Natural killer cell (primary cell): ENCODE data around the gene CASK. TPM values are rescaled to one million over a fixed set of nuclear protein-coding genes. Genes with fewer than 3 reads are reported as not detected.

Experiments used
- ATAC-seq, 3 donors: fragments of 150-1000 bp in 2 of 3; fragments of 200-7000 bp in 1 of 3; cut with Tn5 transposase; 1 replicate in 1 of 3; 2 replicates in 2 of 3; pipeline ENCODE4 v1.10.0; 2021; ENCODE audit warnings: mild to moderate bottlenecking in 2 of 3, moderate library complexity in 2 of 3
- DNase-seq, 2 donors: peaks; one replicate each; pipeline versions ENCODE4 v3.0.0 to v3.0.0-alpha.2; 2013 to 2021; ENCODE audit warnings: mixed read lengths in 1 of 2
- H3K27ac ChIP-seq: one replicate; pipeline ENCODE4 v1.5.1; 2013; ENCODE audit warnings: mild to moderate bottlenecking, low read length
- H3K27me3 ChIP-seq: one replicate; pipeline ENCODE4 v1.6.1; 2013; ENCODE audit warnings: low read length; ENCODE audit not compliant: control insufficient read depth, insufficient read depth
- H3K36me3 ChIP-seq: one replicate; pipeline ENCODE4 v1.6.1; 2013; ENCODE audit warnings: low read length; ENCODE audit not compliant: control insufficient read depth, insufficient read depth
- H3K4me1 ChIP-seq: one replicate; pipeline ENCODE4 v1.6.1; 2013; ENCODE audit warnings: low read length; ENCODE audit not compliant: control insufficient read depth, insufficient read depth
- H3K4me3 ChIP-seq: one replicate; pipeline ENCODE4 v1.5.1; 2013; ENCODE audit warnings: low read length
- H3K9me3 ChIP-seq: one replicate; pipeline ENCODE4 v1.6.1; 2013; ENCODE audit warnings: low read length; ENCODE audit not compliant: control insufficient read depth, insufficient read depth
- H3K27ac Mint-ChIP-seq, 2 donors: one replicate each; pipeline ENCODE4 v1.8.0; 2022; ENCODE audit warnings: mild to moderate bottlenecking in 2 of 2, mixed read lengths in 2 of 2, moderate library complexity in 1 of 2
- H3K27me3 Mint-ChIP-seq, 2 donors: one replicate each; pipeline ENCODE4 v1.8.0; 2022; ENCODE audit warnings: low read depth in 2 of 2, mixed read lengths in 2 of 2
- H3K36me3 Mint-ChIP-seq: one replicate; pipeline ENCODE4 v1.8.0; 2022; ENCODE audit warnings: mixed read lengths
- H3K4me1 Mint-ChIP-seq, 2 donors: one replicate each; pipeline ENCODE4 v1.8.0; 2022; ENCODE audit warnings: mixed read lengths in 2 of 2
- H3K4me3 Mint-ChIP-seq: one replicate; pipeline ENCODE4 v1.8.0; 2022; ENCODE audit warnings: mild to moderate bottlenecking, moderate library complexity, mixed read lengths
- H3K9me3 Mint-ChIP-seq, 2 donors: one replicate each; pipeline ENCODE4 v1.8.0; 2022; ENCODE audit warnings: mixed read lengths in 2 of 2
- WGBS: methylation state at CpG from one replicate; pipeline ENCODE4 v1.1.7; 2013; ENCODE audit warnings: missing lambda C conversion rate; ENCODE audit not compliant: insufficient coverage; 5-methylcytosine and 5-hydroxymethylcytosine counted together
- intact Hi-C: fragments of 100-400 bp; cut with micrococcal nuclease; formaldehyde crosslinking; loops from one replicate; pipeline ENCODE4 v1.14.2; 2022
- total RNA-seq, 4 donors: library from RNA; stranded (reverse); fragments of 120-200 nt in 1 of 4; gene quantifications; one replicate each; pipeline versions ENCODE4 v1.2.3 to v1.2.4, GENCODE V29; 2013 to 2022
- TF ChIP-seq, protein P1 (sequence below): fragments of 200-600 bp; IDR thresholded peaks from one replicate; pipeline ENCODE4 v1.8.0; 2022; ENCODE audit warnings: antibody characterized with exemption

Gene CASK
- total RNA-seq, 3 donors from 2014 or later (not counting 1 experiment from before 2014, with no cell fraction given), result 23.5 to 27.9 (median 25.6) TPM

DNA sequence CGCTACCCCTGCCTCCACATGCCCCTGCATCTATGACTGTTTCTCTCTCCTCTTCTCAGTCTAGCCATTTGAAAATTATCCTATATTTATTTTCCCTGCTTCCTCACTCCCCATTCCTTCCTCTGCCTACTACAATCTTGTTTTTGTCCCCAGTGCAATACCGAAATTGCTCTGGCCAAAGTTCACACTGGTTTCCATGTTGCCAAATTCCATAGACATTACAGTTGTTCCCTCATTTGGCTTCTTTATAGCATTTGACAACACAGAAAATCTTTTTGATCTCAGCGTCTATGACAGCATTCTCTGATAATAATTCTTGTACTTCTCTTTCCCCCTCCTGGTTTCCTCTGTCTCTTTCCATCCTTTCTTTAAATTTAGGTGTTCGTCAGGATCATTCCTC, 100.0 kb downstream of the CASK start:
- no peak overlapping the region for H3K4me3 Mint-ChIP-seq
- no peak overlapping the region for H3K27ac Mint-ChIP-seq
- ATAC-seq, result no peak
- Histone ChIP-seq H3K36me3 (no peaks in the 10 kb centered on the region), H3K27ac (no peak overlapping the region), H3K9me3 (no peaks in the 10 kb centered on the region), H3K4me1 (no peaks in the 10 kb centered on the region), H3K4me3 (no peak overlapping the region), H3K27me3 (no peaks in the 10 kb centered on the region)
- H3K36me3 Mint-ChIP-seq, result no peaks in the 10 kb centered on the region
- WGBS, result 96% methylated on average over 3 of the region's 4 CpGs
- TF ChIP-seq, protein P1, sequence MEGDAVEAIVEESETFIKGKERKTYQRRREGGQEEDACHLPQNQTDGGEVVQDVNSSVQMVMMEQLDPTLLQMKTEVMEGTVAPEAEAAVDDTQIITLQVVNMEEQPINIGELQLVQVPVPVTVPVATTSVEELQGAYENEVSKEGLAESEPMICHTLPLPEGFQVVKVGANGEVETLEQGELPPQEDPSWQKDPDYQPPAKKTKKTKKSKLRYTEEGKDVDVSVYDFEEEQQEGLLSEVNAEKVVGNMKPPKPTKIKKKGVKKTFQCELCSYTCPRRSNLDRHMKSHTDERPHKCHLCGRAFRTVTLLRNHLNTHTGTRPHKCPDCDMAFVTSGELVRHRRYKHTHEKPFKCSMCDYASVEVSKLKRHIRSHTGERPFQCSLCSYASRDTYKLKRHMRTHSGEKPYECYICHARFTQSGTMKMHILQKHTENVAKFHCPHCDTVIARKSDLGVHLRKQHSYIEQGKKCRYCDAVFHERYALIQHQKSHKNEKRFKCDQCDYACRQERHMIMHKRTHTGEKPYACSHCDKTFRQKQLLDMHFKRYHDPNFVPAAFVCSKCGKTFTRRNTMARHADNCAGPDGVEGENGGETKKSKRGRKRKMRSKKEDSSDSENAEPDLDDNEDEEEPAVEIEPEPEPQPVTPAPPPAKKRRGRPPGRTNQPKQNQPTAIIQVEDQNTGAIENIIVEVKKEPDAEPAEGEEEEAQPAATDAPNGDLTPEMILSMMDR, result no peak
- H3K27me3 Mint-ChIP-seq, result no peaks in the 10 kb centered on the region
- DNase-seq, result no peak
- H3K4me1 Mint-ChIP-seq, result peaks cover 0 to 6% of the 10 kb centered on the region in 2 donors
- H3K9me3 Mint-ChIP-seq, result no peaks in the 10 kb centered on the region
- intact Hi-C loops, result no loop called here

DNA sequence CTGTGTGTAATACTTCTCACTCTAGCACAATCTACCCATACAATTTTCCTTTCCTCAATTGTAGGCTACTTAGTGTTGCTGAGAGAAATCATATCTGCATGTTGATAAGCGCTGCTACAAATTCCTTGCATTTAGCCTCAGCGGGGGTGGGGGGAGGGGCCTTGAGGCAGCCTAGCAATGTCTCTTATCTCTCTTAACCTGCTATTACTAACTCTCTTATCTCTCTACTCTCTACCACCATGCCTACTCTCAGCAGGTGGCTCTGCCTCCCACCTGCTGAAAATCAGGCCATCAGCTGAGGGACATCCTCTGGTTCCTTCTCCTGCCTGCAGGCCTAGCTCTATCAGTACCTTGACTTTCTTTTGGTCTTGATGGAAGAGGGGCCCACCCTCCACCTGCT, 100.5 kb downstream of the CASK start:
- Histone ChIP-seq H3K27ac (no peak overlapping the region), H3K9me3 (no peaks in the 10 kb centered on the region), H3K4me1 (no peaks in the 10 kb centered on the region), H3K36me3 (no peaks in the 10 kb centered on the region), H3K4me3 (no peak overlapping the region), H3K27me3 (no peaks in the 10 kb centered on the region)
- DNase-seq (no peak), ATAC-seq (no peak)
- TF ChIP-seq, protein P1, result no peak
- Mint-ChIP-seq H3K36me3 (no peaks in the 10 kb centered on the region), H3K27ac (no peak overlapping the region), H3K4me3 (no peak overlapping the region), H3K4me1 (peaks cover 0 to 6% of the 10 kb centered on the region in 2 donors), H3K9me3 (no peaks in the 10 kb centered on the region), H3K27me3 (no peaks in the 10 kb centered on the region)
- WGBS, result no CpG with 5 or more reads among the region's 2 CpGs
- intact Hi-C loops, result no loop called here

DNA sequence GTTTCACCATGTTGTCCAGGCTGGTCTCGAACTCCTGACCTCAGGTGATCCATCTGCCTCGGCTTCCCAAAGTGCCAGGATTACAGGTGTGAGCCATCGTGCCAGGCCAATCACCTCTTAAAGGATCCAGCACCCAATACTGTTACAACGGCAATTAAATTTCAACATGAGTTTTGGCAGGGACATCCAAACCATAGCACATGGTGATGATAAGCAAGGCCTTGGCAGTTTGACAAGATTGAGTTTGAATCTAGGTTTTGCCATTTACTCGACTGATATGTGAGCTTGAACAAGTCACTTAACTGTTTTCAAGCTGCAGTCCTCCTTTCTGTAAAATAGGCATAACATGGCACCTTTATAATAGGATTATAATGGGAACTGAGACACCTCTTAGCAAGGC, 115.3 kb downstream of the CASK start:
- no peaks in the 10 kb centered on the region for H3K36me3 Mint-ChIP-seq
- intact Hi-C loops, result no loop called here
- ATAC-seq (no peak), DNase-seq (no peak)
- H3K27ac Mint-ChIP-seq, result no peak overlapping the region
- 100% methylated on average over 4 of the region's 5 CpGs for WGBS
- H3K9me3 ChIP-seq, result no peaks in the 10 kb centered on the region
- no peak overlapping the region for H3K4me3 ChIP-seq
- H3K27me3 ChIP-seq, result no peaks in the 10 kb centered on the region
- H3K4me1 ChIP-seq, result peaks cover 4% of the 10 kb centered on the region
- H3K9me3 Mint-ChIP-seq, result peaks cover 0 to 3% of the 10 kb centered on the region in 2 donors
- no peaks in the 10 kb centered on the region for H3K36me3 ChIP-seq
- TF ChIP-seq, protein P1, result no peak
- peaks cover 5% of the 10 kb centered on the region in 2 donors for H3K4me1 Mint-ChIP-seq
- H3K4me3 Mint-ChIP-seq, result no peak overlapping the region
- no peak overlapping the region for H3K27ac ChIP-seq
- no peaks in the 10 kb centered on the region for H3K27me3 Mint-ChIP-seq

DNA sequence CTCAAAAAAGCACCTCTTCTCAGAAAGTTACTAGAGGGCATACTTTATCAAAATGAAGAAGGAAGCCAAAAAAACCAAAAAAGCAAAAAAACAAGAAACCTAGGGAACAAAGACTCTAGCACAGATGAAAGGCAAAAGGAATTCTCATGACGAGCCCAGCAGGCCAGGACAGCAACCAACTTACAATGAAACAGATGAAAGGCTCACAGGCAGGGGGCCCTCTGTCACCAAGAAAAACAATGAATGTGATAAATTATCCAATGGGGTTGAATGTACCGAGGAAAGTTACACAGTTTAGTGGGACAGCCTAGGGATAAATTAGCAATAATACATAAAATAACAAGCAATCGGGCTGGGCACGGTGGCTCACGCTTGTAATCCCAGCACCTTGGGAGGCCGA, 120.4 kb downstream of the CASK start:
- H3K4me3 Mint-ChIP-seq, result no peak overlapping the region
- Histone ChIP-seq H3K36me3 (no peaks in the 10 kb centered on the region), H3K4me3 (no peak overlapping the region), H3K4me1 (peaks cover 15% of the 10 kb centered on the region), H3K9me3 (no peaks in the 10 kb centered on the region), H3K27ac (no peak overlapping the region), H3K27me3 (no peaks in the 10 kb centered on the region)
- TF ChIP-seq, protein P1, result no peak
- no peak overlapping the region for H3K27ac Mint-ChIP-seq
- no peaks in the 10 kb centered on the region for H3K9me3 Mint-ChIP-seq
- H3K4me1 Mint-ChIP-seq, result peaks cover 5% of the 10 kb centered on the region in 2 donors
- WGBS, result 100% methylated on average over 5 of the region's 6 CpGs
- no peak for DNase-seq
- intact Hi-C loops, result no loop called here
- peaks cover 0 to 12% of the 10 kb centered on the region in 2 donors for H3K27me3 Mint-ChIP-seq
- ATAC-seq, result no peak
- H3K36me3 Mint-ChIP-seq, result no peaks in the 10 kb centered on the region
